OCI-LY7 (cell line): Measurements from ENCODE around the gene KCNQ1OT1. TPM values are rescaled to one million over a fixed set of nuclear protein-coding genes. Genes with fewer than 3 reads are reported as not detected.

Source experiments
- BruUV-seq: library from RNA; stranded (reverse); fragments of 400-500 nt; replicated peaks from 2 replicates; lab custom pipeline; 2021; lab: Mats Ljungman, UMichigan
- CTCF ChIA-PET: fragments of 300-600 bp; sonication (Branson Sonifier 250); formaldehyde crosslinking; loops from one replicate; lab custom pipeline; 2022; ENCODE audit warnings: antibody characterized with exemption; ENCODE audit not compliant: unreplicated experiment; lab: Charles Lee
- POLR2A ChIA-PET: fragments of 300-600 bp; sonication (Branson Sonifier 250); formaldehyde crosslinking; loops from one replicate; lab custom pipeline; 2022; ENCODE audit warnings: antibody characterized with exemption; lab: Charles Lee
- DNase-seq: peaks from one replicate; pipeline ENCODE4 v3.0.0-alpha.2; 2015; ENCODE audit warnings: low spot score
- H2AFZ ChIP-seq: fragments of 200-600 bp; sonication (generic), shearing (Covaris generic); 2 replicates; pipeline ENCODE4 v1.6.1; 2014; ENCODE audit warnings: mild to moderate bottlenecking, antibody characterized with exemption, low read length, moderate library complexity
- H3K27ac ChIP-seq: fragments of 200-600 bp; sonication (generic); 2 replicates; pipeline ENCODE4 v1.5.1; 2014; ENCODE audit warnings: mixed run types, low read depth, mild to moderate bottlenecking, moderate library complexity, low read length, inconsistent platforms; ENCODE audit not compliant: poor library complexity, severe bottlenecking
- H3K36me3 ChIP-seq: fragments of 200-600 bp; sonication (generic); 2 replicates; pipeline ENCODE4 v1.6.1; 2014; ENCODE audit warnings: mild to moderate bottlenecking, antibody characterized with exemption, low read length, moderate library complexity, mixed read lengths; ENCODE audit not compliant: insufficient read depth
- H3K4me1 ChIP-seq: fragments of 200-600 bp; sonication (generic); 2 replicates; pipeline ENCODE4 v1.5.1; 2014; ENCODE audit warnings: mild to moderate bottlenecking, low read length; ENCODE audit not compliant: insufficient read depth, poor library complexity, severe bottlenecking
- H3K4me2 ChIP-seq: fragments of 200-600 bp; sonication (generic); 2 replicates; pipeline ENCODE4 v1.6.1; 2014; ENCODE audit warnings: mild to moderate bottlenecking, low read length
- H3K4me3 ChIP-seq: fragments of 200-600 bp; sonication (generic); 2 replicates; pipeline ENCODE4 v1.5.1; 2014; ENCODE audit warnings: mild to moderate bottlenecking, low read depth, low read length; ENCODE audit not compliant: poor library complexity, severe bottlenecking
- H3K79me2 ChIP-seq: fragments of 200-600 bp; sonication (generic); 2 replicates; pipeline ENCODE4 v1.6.1; 2016; ENCODE audit warnings: low read depth, mild to moderate bottlenecking, low read length, moderate library complexity, mixed read lengths; ENCODE audit not compliant: insufficient read depth
- H3K9me2 ChIP-seq: fragments of 200-600 bp; sonication (generic); 2 replicates; pipeline ENCODE4 v1.6.1; 2016; ENCODE audit warnings: mild to moderate bottlenecking, low read length, mixed read lengths; ENCODE audit not compliant: insufficient read depth
- H3K9me3 ChIP-seq: fragments of 200-600 bp; sonication (generic); 2 replicates; pipeline ENCODE4 v1.6.1; 2014; ENCODE audit warnings: mild to moderate bottlenecking, mixed run types, low read length, mixed read lengths
- H4K20me1 ChIP-seq: fragments of 200-600 bp; sonication (generic); 2 replicates; pipeline ENCODE4 v1.6.1; 2014; ENCODE audit warnings: mild to moderate bottlenecking, antibody characterized with exemption, low read length, moderate library complexity, mixed read lengths; ENCODE audit not compliant: insufficient read depth
- CTCF ChIP-seq: fragments of 200-600 bp; sonication (generic); conservative IDR thresholded peaks from 2 replicates; pipeline ENCODE4 v1.5.1; 2014; ENCODE audit warnings: mild to moderate bottlenecking, antibody characterized with exemption, low read length, moderate library complexity, mixed read lengths
- EZH2phosphoT487 ChIP-seq: fragments of 200-600 bp; sonication (generic); IDR thresholded peaks from 2 replicates; pipeline ENCODE4 v1.6.1; 2018; ENCODE audit warnings: low read depth, borderline replicate concordance, mild to moderate bottlenecking, mixed run types, antibody characterized with exemption, low read length, moderate library complexity, mixed read lengths
- intact Hi-C: fragments of 100-400 bp; cut with micrococcal nuclease; formaldehyde crosslinking; loops from one replicate; pipeline ENCODE4 v1.10.0; 2022; ENCODE audit not compliant: unreplicated experiment
- total RNA-seq, 2 experiments: library from RNA; depleted of rRNA in 1 of 2; stranded (reverse); fragments of >200 nt in 1 of 2; shearing (Covaris generic) in 1 of 2; gene quantifications; 2 replicates each; pipeline ENCODE4 v1.2.3, GENCODE V29; 2014 to 2022

Gene KCNQ1OT1
- total RNA-seq, 2 experiments from 2014 or later: 2.9 to 3.4 TPM

- Histone ChIP-seq H3K27ac (no peak overlapping the region), H3K79me2 (no peaks in the 10 kb centered on the region), H3K36me3 (no peaks in the 10 kb centered on the region), H2AFZ (no peak overlapping the region), H3K9me2 (no peaks in the 10 kb centered on the region), H3K4me3 (no peak overlapping the region), H3K9me3 (no peaks in the 10 kb centered on the region), H3K4me1 (no peaks in the 10 kb centered on the region), H4K20me1 (no peaks in the 10 kb centered on the region), H3K4me2 (no peak overlapping the region)
- POLR2A ChIA-PET: no interaction called here
- no peak for DNase-seq
- BruUV-seq: no TSS peak
- CTCF ChIA-PET: no interaction called here
- intact Hi-C loops: no loop called here
- TF ChIP-seq EZH2phosphoT487 (no peak), CTCF (no peak)
Observed at GRCh38 chr11:2670541-2671100, 29.2 kb downstream of the KCNQ1OT1 start.

GRCh38 chr11:2669634-2670469 is 29.9 kb downstream of the KCNQ1OT1 start:
- H3K36me3 ChIP-seq: no peaks in the 10 kb centered on the region
- no peaks in the 10 kb centered on the region for H4K20me1 ChIP-seq
- H3K4me1 ChIP-seq: no peaks in the 10 kb centered on the region
- no peaks in the 10 kb centered on the region for H3K9me3 ChIP-seq
- H3K4me3 ChIP-seq: no peak overlapping the region
- ChIA-PET CTCF (no interaction called here), POLR2A (no interaction called here)
- DNase-seq: no peak
- no peak overlapping the region for H3K4me2 ChIP-seq
- no peak overlapping the region for H2AFZ ChIP-seq
- intact Hi-C loops: no loop called here
- no peak overlapping the region for H3K27ac ChIP-seq
- TF ChIP-seq CTCF (no peak), EZH2phosphoT487 (no peak)
- H3K9me2 ChIP-seq: no peaks in the 10 kb centered on the region
- H3K79me2 ChIP-seq: no peaks in the 10 kb centered on the region
- BruUV-seq: no TSS peak

- H3K27ac ChIP-seq: no peak overlapping the region
- no peaks in the 10 kb centered on the region for H3K79me2 ChIP-seq
- H3K4me1 ChIP-seq: no peaks in the 10 kb centered on the region
- H3K9me2 ChIP-seq: no peaks in the 10 kb centered on the region
- H4K20me1 ChIP-seq: no peaks in the 10 kb centered on the region
- TF ChIP-seq EZH2phosphoT487: no peak
- TF ChIP-seq CTCF: no peak
- H3K4me3 ChIP-seq: no peak overlapping the region
- H3K4me2 ChIP-seq: no peak overlapping the region
- ChIA-PET CTCF (no interaction called here), POLR2A (no interaction called here)
- no peaks in the 10 kb centered on the region for H3K36me3 ChIP-seq
- DNase-seq: no peak
- H3K9me3 ChIP-seq: no peaks in the 10 kb centered on the region
- no TSS peak for BruUV-seq
- intact Hi-C loops: no loop called here
- H2AFZ ChIP-seq: no peak overlapping the region
Observed at GRCh38 chr11:2668876-2669275, 30.9 kb downstream of the KCNQ1OT1 start.
